Embryonic facial prominence (tissue), 1 donor: ENCODE data around the gene WDR20.
"Not testable (repeated sequence)": the region's sequence is repeated elsewhere in the genome, so short reads cannot be mapped to it uniquely, and the experiment has no call there.

Experiments
- DNase-seq: peaks from one replicate; pipeline ENCODE4 v3.0.0-alpha.2; 2016; ENCODE audit errors: extremely low spot score

WDR20 gene

GRCh38 chr14:102171173-102172020 lies 31.7 kb downstream of the WDR20 start:
- no peak for DNase-seq

GRCh38 chr14:102172021-102172272 lies 32.2 kb downstream of the WDR20 start:
- DNase-seq: not testable (repeated sequence)

GRCh38 chr14:102172721-102173120 lies 33.0 kb downstream of the WDR20 start:
- not testable (repeated sequence) for DNase-seq

- no peak for DNase-seq
Observed at GRCh38 chr14:102177161-102177560, 37.5 kb downstream of the WDR20 start.

- DNase-seq: no peak
Observed at GRCh38 chr14:102178806-102179205, 39.1 kb downstream of the WDR20 start.

- DNase-seq: no peak
Observed at GRCh38 chr14:102180248-102180998, 40.7 kb downstream of the WDR20 start.

- no peak for DNase-seq
Observed at GRCh38 chr14:102181187-102181586, 41.5 kb downstream of the WDR20 start.

GRCh38 chr14:102182190-102182589 lies 42.5 kb downstream of the WDR20 start:
- DNase-seq: no peak

- DNase-seq: no peak
Observed at GRCh38 chr14:102182936-102183619, 43.4 kb downstream of the WDR20 start.

GRCh38 chr14:102183886-102184285 lies 44.2 kb downstream of the WDR20 start:
- no peak for DNase-seq

GRCh38 chr14:102184316-102185035 lies 44.8 kb downstream of the WDR20 start:
- DNase-seq: no peak

- no peak for DNase-seq
Observed at GRCh38 chr14:102185360-102185759, 45.7 kb downstream of the WDR20 start.

GRCh38 chr14:102187044-102187443 lies 47.3 kb downstream of the WDR20 start:
- no peak for DNase-seq

- no peak for DNase-seq
Observed at GRCh38 chr14:102187568-102188001, 47.9 kb downstream of the WDR20 start.

GRCh38 chr14:102188187-102188586 lies 48.5 kb downstream of the WDR20 start:
- DNase-seq: no peak

GRCh38 chr14:102189874-102190273 lies 50.2 kb downstream of the WDR20 start:
- DNase-seq: no peak

- no peak for DNase-seq
Observed at GRCh38 chr14:102192840-102193502, 53.3 kb downstream of the WDR20 start.

- no peak for DNase-seq
Observed at GRCh38 chr14:102194856-102195255, 55.2 kb downstream of the WDR20 start.

GRCh38 chr14:102195446-102195845 lies 55.7 kb downstream of the WDR20 start:
- no peak for DNase-seq

- no peak for DNase-seq
Observed at GRCh38 chr14:102196039-102196901, 56.6 kb downstream of the WDR20 start.

GRCh38 chr14:102196902-102197230 lies 57.2 kb downstream of the WDR20 start:
- no peak for DNase-seq
